Neural progenitor cell (in vitro differentiated cells): ENCODE results near the gene GOLGA6A.

Experiments used
- CTCF ChIP-seq: fragments of 200-600 bp; sonication (generic); IDR thresholded peaks from 2 replicates; pipeline ENCODE4 v1.5.1; 2017; ENCODE audit warnings: antibody characterized with exemption, mild to moderate bottlenecking
- EZH2 ChIP-seq: fragments of 200-600 bp; sonication (generic); IDR thresholded peaks from 2 replicates; pipeline ENCODE4 v1.6.1; 2017; ENCODE audit warnings: antibody characterized with exemption, mild to moderate bottlenecking, moderate library complexity

GRCh38 chr15:74124759-74125158, 42.4 kb upstream of the GOLGA6A start:
- TF ChIP-seq CTCF (no peak), EZH2 (no peak)
